Skeletal muscle satellite cell (primary cell): ENCODE results near the gene ZBTB21.

Experiments
- H3K27me3 ChIP-seq: 2 replicates; pipeline ENCODE4 v1.7.0; 2013; ENCODE audit warnings: low read length; ENCODE audit not compliant: control insufficient read depth, insufficient read depth
- H3K36me3 ChIP-seq: 2 replicates; pipeline ENCODE4 v1.7.0; 2013; ENCODE audit warnings: mild to moderate bottlenecking, control low read depth, low read length; ENCODE audit not compliant: insufficient read depth
- H3K4me1 ChIP-seq: 2 replicates; pipeline ENCODE4 v1.7.0; 2013; ENCODE audit warnings: low read length; ENCODE audit not compliant: control insufficient read depth, insufficient read depth
- H3K4me2 ChIP-seq: 2 replicates; pipeline ENCODE4 v1.7.0; 2013; ENCODE audit warnings: mild to moderate bottlenecking, low read length
- H3K4me3 ChIP-seq: 2 replicates; pipeline ENCODE4 v1.7.0; 2013; ENCODE audit warnings: low read length
- H3K9ac ChIP-seq: 2 replicates; pipeline ENCODE4 v1.7.0; 2013; ENCODE audit warnings: mild to moderate bottlenecking, low read depth, low read length, moderate library complexity
- H3K9me3 ChIP-seq: replicated peaks from 2 replicates; pipeline ENCODE4 v1.7.0; 2013; ENCODE audit warnings: mild to moderate bottlenecking, control low read depth, low read length

ZBTB21 gene

DNA sequence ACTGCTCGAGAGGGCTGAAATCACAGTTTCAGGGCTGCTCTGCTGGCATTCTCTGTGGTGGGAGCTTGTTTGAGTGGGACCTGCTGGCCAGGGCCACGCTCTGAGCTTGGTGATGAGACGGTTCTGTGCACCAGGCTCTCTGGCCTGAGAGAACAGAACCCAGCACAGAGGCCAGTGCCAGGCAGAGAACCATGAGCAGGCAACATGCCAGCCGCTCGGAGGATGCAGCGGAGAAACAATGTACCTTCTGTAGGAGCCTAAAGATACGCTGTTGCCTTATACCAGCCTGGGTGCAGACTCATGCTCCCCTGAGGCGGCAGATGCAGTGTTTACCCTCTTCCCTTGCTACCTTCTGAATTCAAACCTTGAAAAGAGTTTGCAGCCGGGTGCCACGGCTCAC is 66.3 kb downstream of the ZBTB21 start:
- Histone ChIP-seq H3K4me3 (no peak overlapping the region), H3K36me3 (peaks cover 15% of the 10 kb centered on the region), H3K4me1 (peaks cover 15% of the 10 kb centered on the region), H3K27me3 (no peaks in the 10 kb centered on the region), H3K9me3 (no peaks in the 10 kb centered on the region), H3K9ac (no peak overlapping the region), H3K4me2 (no peak overlapping the region)

DNA sequence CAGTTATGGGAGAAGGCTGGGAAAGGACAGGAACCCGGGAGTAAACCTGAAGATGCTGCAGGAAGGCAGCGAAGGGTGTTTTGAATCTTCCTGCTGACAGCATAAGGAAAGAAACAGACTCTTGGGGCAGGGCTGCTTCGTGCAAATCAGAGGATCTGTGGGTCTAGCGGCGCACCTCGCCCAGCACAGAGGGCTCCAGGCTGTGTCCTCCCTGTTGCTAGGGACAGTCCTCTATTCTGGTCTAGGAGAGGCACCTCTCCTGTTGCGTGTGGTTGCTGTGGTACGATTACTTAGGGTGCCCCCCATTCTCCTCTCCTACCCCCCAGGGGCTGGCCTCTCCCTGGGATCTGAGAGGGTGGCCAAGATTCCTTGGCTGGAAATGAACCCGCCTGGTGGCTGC is 67.7 kb downstream of the ZBTB21 start:
- Histone ChIP-seq H3K4me1 (peaks cover 2% of the 10 kb centered on the region), H3K9me3 (no peaks in the 10 kb centered on the region), H3K27me3 (no peaks in the 10 kb centered on the region), H3K36me3 (peaks cover 17% of the 10 kb centered on the region), H3K4me2 (no peak overlapping the region), H3K4me3 (no peak overlapping the region), H3K9ac (no peak overlapping the region)

DNA sequence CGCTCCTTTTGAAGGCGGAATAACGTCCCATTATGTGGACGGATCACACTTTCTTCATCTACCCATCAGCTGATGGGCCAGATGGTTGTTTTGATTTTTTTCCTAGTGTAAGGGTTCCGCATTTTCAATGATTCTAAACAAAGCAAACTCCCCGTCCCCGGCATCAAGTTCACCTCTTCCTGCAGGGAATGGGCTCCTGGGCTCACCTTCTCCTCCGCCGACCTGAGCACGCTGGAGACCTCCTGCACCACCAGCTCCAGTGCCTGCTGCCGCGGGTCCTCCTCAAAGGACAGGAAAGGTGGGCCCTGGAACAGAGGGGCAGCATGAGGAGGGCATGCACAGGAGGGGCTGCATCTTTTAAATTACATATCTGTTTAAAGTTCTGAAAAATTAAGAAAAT is 68.2 kb downstream of the ZBTB21 start:
- Histone ChIP-seq H3K36me3 (peaks cover 17% of the 10 kb centered on the region), H3K9ac (no peak overlapping the region), H3K4me2 (no peak overlapping the region)

DNA sequence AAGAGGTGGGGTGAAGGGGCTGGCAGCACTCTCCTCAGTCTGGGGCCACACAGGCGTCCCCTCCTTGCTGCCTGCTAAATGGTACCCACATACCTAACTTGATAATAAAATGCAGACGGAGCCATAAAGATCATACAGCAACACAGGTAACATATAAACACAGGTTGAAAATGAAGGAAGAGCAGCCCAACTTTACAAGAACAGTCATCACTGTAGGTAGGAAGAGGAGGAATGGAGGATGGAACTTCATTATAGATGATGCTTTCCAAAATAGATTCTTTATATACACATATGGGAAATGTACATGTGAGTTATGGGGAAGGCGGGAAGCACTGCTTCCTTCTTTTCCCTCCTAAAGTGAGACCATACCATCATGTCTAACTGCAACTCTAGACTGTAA is 69.7 kb downstream of the ZBTB21 start:
- no peaks in the 10 kb centered on the region for H3K9me3 ChIP-seq
- no peak overlapping the region for H3K9ac ChIP-seq
- H3K27me3 ChIP-seq, result no peaks in the 10 kb centered on the region
- H3K4me2 ChIP-seq, result no peak overlapping the region
- H3K36me3 ChIP-seq, result peaks cover 17% of the 10 kb centered on the region
- H3K4me3 ChIP-seq, result no peak overlapping the region
- H3K4me1 ChIP-seq, result no peaks in the 10 kb centered on the region

More for the DNA sequence above, 68.2 kb downstream of the ZBTB21 start:
- no peaks in the 10 kb centered on the region for H3K27me3 ChIP-seq
- H3K4me3 ChIP-seq, result no peak overlapping the region
- no peaks in the 10 kb centered on the region for H3K9me3 ChIP-seq
- no peaks in the 10 kb centered on the region for H3K4me1 ChIP-seq

DNA sequence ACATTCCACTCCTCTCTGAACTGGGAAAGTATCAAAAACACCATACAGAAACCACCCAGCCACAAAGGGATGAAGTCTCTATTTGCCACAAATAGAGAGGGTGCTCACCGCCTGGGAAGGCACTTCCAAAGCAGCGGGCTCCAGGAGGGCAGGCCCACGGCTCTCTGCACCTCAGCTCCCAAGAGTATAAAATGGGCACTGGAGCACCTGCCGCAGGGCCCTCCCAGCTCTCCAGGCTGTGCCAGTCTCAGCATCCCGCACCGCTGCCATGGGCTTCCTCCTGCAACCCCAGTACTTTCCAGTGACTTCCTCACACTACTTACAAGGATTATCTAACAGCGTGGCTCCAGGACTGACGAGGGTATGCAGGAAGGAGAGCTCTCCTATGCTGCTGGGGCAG is 70.8 kb downstream of the ZBTB21 start:
- no peak overlapping the region for H3K9ac ChIP-seq
- no peak overlapping the region for H3K4me3 ChIP-seq
- H3K4me1 ChIP-seq, result peaks cover under 1% of the 10 kb centered on the region
- H3K36me3 ChIP-seq, result peaks cover 17% of the 10 kb centered on the region
- no peaks in the 10 kb centered on the region for H3K27me3 ChIP-seq
- no peak overlapping the region for H3K4me2 ChIP-seq
- no peaks in the 10 kb centered on the region for H3K9me3 ChIP-seq
